Liver (tissue), 3 donors: ENCODE measurements around the gene TMEM63C.

Experiments
- CTCF ChIP-seq: fragments of 150-350 bp; IDR thresholded peaks from 2 replicates; pipeline ENCODE4 v1.5.1; 2017; ENCODE audit warnings: improper control_type of control experiment, low read depth, low read length; ENCODE audit not compliant: missing input control
- FOXA1 ChIP-seq: IDR thresholded peaks from 2 replicates; pipeline ENCODE4 v1.6.1; 2016; ENCODE audit warnings: antibody characterized with exemption
- JUND ChIP-seq, 2 donors: IDR thresholded peaks; 2 replicates each; pipeline ENCODE4 v1.6.1; 2016; ENCODE audit warnings: antibody characterized with exemption in 2 of 2
- RAD21 ChIP-seq, 2 donors: IDR thresholded peaks; 2 replicates each; pipeline ENCODE4 v1.6.1; 2016; ENCODE audit warnings: antibody characterized with exemption in 2 of 2, mild to moderate bottlenecking in 2 of 2
- RXRA ChIP-seq, 2 donors: IDR thresholded peaks; 2 replicates each; pipeline ENCODE4 v1.6.1; 2017 to 2018; ENCODE audit warnings: antibody characterized with exemption in 2 of 2, mild to moderate bottlenecking in 1 of 2
- SP1 ChIP-seq: IDR thresholded peaks from 2 replicates; pipeline ENCODE4 v1.6.1; 2018; ENCODE audit warnings: antibody characterized with exemption, mild to moderate bottlenecking
- TAF1 ChIP-seq: conservative IDR thresholded peaks from 2 replicates; pipeline ENCODE4 v1.6.1; 2016; ENCODE audit warnings: antibody characterized with exemption, mild to moderate bottlenecking
- YY1 ChIP-seq: IDR thresholded peaks from 2 replicates; pipeline ENCODE4 v1.6.1; 2016; ENCODE audit warnings: antibody characterized with exemption, mild to moderate bottlenecking
- ZBTB33 ChIP-seq: IDR thresholded peaks from 2 replicates; pipeline ENCODE4 v1.6.1; 2016; ENCODE audit warnings: antibody characterized with exemption
- TF ChIP-seq, protein P1 (sequence below): IDR thresholded peaks from 2 replicates; pipeline ENCODE4 v1.6.1; 2016; ENCODE audit warnings: antibody characterized with exemption, mild to moderate bottlenecking
- TF ChIP-seq, protein P2 (sequence below): IDR thresholded peaks from 2 replicates; pipeline ENCODE4 v1.6.1; 2016; ENCODE audit warnings: antibody characterized with exemption
- donor health status: healthy.
- donor health status: healthy.

GRCh38 chr14:77272261-77272660 lies 90.7 kb downstream of the TMEM63C start:
- TF ChIP-seq CTCF (no peak), RXRA (IDR thresholded peaks at IDR 0.05) (no peak), RAD21 (IDR thresholded peaks at IDR 0.05) (no peak), FOXA1 (no peak), YY1 (no peak), ZBTB33 (no peak), TAF1 (no peak), SP1 (no peak), JUND (IDR thresholded peaks at IDR 0.05) (no peak)
- TF ChIP-seq, protein P1, sequence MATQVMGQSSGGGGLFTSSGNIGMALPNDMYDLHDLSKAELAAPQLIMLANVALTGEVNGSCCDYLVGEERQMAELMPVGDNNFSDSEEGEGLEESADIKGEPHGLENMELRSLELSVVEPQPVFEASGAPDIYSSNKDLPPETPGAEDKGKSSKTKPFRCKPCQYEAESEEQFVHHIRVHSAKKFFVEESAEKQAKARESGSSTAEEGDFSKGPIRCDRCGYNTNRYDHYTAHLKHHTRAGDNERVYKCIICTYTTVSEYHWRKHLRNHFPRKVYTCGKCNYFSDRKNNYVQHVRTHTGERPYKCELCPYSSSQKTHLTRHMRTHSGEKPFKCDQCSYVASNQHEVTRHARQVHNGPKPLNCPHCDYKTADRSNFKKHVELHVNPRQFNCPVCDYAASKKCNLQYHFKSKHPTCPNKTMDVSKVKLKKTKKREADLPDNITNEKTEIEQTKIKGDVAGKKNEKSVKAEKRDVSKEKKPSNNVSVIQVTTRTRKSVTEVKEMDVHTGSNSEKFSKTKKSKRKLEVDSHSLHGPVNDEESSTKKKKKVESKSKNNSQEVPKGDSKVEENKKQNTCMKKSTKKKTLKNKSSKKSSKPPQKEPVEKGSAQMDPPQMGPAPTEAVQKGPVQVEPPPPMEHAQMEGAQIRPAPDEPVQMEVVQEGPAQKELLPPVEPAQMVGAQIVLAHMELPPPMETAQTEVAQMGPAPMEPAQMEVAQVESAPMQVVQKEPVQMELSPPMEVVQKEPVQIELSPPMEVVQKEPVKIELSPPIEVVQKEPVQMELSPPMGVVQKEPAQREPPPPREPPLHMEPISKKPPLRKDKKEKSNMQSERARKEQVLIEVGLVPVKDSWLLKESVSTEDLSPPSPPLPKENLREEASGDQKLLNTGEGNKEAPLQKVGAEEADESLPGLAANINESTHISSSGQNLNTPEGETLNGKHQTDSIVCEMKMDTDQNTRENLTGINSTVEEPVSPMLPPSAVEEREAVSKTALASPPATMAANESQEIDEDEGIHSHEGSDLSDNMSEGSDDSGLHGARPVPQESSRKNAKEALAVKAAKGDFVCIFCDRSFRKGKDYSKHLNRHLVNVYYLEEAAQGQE: no peak
- TF ChIP-seq, protein P2, sequence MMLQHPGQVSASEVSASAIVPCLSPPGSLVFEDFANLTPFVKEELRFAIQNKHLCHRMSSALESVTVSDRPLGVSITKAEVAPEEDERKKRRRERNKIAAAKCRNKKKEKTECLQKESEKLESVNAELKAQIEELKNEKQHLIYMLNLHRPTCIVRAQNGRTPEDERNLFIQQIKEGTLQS: no peak
